Suppressor macrophage treated with lipopolysaccharide for 1 hour (primary cell): ENCODE measurements around the gene PRR16.

Experiments
- DNase-seq, 3 donors: peaks; one replicate each; pipeline ENCODE4 v3.0.0-alpha.2; 2020 to 2022

PRR16 gene

GRCh38 chr5:120517607-120518252, 53.6 kb downstream of the PRR16 start:
- no peak for DNase-seq

DNA sequence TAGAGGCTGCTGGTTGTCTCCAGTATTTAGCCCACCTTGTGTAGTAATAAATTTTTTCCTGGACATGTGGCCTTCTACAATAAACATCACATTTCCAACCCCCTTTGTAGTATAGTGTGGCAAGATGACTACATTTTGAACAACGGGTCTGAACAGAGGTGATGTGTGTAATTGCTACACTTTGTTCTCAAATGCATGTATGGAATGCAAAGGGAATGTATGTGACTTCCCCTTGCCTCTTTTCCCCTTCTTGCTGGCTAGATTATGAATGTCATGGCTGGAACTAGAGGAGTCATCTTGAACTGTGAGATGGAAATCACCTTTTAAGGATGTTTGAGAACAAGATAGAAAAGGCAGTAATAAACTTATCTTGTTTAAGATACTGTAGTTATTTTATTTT, 54.5 kb downstream of the PRR16 start:
- no peak for DNase-seq

- DNase-seq = no peak
Observed at GRCh38 chr5:120527251-120527650, 63.2 kb downstream of the PRR16 start.

GRCh38 chr5:120528609-120529008, 64.5 kb downstream of the PRR16 start:
- DNase-seq = no peak

GRCh38 chr5:120529386-120529785, 65.3 kb downstream of the PRR16 start:
- DNase-seq = no peak

DNA sequence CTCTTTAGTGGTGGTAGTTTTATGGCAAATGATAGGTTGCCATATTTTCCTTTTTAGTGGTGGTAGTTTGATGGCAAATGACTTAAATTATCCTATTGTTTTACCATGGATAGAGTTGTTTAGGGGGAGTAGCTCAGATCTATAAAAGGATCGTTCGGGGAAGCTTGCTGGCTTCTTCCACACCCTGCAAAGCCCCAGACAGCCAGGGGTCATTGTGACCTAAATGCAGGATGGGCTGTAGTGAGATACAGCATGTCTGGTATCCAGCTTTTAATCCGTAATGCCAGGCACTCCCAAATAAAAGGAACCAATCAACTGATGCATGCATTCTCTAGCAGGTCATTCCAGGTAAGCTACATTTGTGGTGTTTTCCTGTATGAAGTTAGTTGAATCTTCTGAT, 67.1 kb downstream of the PRR16 start:
- DNase-seq = no peak

- DNase-seq = peak in 1 of 3 donors; percentile 2
Observed at GRCh38 chr5:120532835-120533234, 68.7 kb downstream of the PRR16 start.

GRCh38 chr5:120533581-120533980, 69.5 kb downstream of the PRR16 start:
- no peak for DNase-seq

- no peak for DNase-seq
Observed at GRCh38 chr5:120535900-120536299, 71.8 kb downstream of the PRR16 start.

- DNase-seq = no peak
Observed at GRCh38 chr5:120538149-120538548, 74.0 kb downstream of the PRR16 start.

GRCh38 chr5:120538644-120539043, 74.5 kb downstream of the PRR16 start:
- no peak for DNase-seq

GRCh38 chr5:120539471-120539870, 75.4 kb downstream of the PRR16 start:
- no peak for DNase-seq

- DNase-seq = no peak
Observed at GRCh38 chr5:120540097-120540496, 76.0 kb downstream of the PRR16 start.

DNA sequence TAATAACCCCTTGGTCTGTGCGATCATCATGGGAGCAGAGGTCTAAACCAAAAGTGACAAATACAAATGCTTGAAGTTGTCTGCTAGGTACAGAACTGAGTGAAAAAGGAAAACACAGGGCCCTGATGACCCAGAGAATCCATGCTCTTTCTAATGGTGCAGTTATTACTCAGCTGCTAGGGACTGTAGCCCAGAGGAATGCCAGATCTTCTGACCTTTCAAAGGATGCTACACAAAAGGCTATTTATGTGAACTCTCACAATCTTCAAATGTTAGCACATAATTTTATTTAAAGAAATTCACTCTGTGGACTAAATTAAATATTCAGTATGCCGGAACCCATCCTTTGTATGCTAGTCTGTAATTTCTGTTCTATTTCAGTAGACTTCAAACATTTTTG, 79.9 kb downstream of the PRR16 start:
- DNase-seq = no peak

- DNase-seq = no peak
Observed at GRCh38 chr5:120545007-120545406, 80.9 kb downstream of the PRR16 start.

DNA sequence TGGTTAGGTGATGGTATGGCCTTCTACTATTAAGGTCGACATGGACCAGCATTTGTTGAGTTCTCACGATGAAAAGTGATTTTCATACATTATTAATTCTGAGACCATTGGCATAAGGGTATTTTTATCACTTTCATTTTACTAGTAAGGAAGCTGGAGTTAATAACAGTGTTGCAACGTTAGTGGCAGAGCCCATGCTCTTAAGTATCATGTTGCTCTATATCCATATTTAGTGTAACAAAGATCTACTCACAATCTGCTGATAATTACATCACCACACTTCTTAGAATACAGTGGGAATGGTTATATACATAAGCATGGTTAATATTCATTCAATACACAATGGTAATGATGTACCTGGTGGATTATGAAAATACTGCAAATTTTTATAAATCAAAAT, 81.9 kb downstream of the PRR16 start:
- DNase-seq = peak in 1 of 3 donors; percentile 22

- DNase-seq = no peak
Observed at GRCh38 chr5:120546922-120547321, 82.8 kb downstream of the PRR16 start.

- no peak for DNase-seq
Observed at GRCh38 chr5:120550358-120550757, 86.3 kb downstream of the PRR16 start.

DNA sequence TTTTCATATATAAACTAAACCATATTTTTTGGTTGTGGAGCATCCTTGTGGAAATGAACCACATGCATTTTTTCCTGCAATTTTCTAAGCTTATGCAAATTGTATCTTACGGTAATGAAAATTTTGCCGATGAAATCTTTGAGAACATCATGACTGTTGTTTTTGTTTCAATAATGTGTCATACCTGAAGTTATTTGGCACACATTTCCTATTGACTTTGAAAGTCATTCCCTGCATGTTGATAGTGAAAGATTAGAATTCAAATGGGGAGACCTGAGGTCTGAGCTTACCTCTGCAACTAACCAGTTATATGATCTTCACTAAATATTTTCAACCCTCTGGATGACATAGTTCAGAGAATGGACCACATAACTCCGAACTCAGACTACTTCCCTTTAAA, 88.5 kb downstream of the PRR16 start:
- no peak for DNase-seq

GRCh38 chr5:120555345-120555744, 91.2 kb downstream of the PRR16 start:
- DNase-seq = no peak

- no peak for DNase-seq
Observed at GRCh38 chr5:120564013-120564412, 99.9 kb downstream of the PRR16 start.

DNA sequence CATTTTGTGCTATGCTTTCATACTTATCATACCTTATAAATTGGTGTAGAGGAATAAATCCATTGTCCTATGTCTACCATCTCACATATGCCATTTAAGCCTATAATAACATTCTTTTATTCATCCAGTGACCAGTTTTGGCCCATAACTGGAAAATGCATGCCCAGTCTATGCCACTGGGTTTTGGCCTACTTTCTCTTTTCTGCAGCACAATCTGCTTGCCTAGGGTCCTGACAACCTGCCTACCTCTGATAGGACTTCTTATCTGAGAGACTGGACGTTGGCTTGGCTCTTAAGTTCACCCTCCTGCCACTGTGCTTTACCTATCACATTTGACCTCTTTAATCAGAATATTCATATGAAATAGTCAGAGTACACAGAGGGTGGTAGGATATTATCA, 103.0 kb downstream of the PRR16 start:
- no peak for DNase-seq

GRCh38 chr5:120567921-120568320, 103.8 kb downstream of the PRR16 start:
- no peak for DNase-seq

DNA sequence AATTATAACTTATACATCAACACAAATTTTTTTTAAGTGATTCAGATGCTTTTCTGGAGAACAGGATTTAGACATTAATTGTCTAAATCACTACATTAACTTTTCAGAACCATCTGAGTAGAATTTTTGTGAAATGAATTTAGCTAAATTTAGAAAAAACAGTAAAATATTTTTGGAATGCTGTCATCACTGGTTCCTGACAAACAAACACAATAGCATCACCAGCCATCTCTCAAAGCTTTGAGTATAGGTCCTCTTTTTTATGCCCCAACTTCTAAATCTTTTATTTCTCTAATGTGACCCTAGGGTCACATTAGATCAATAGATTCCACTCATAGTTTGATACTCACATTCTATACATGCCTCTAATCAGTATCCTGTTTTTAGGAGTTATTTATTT, 104.6 kb downstream of the PRR16 start:
- no peak for DNase-seq

DNA sequence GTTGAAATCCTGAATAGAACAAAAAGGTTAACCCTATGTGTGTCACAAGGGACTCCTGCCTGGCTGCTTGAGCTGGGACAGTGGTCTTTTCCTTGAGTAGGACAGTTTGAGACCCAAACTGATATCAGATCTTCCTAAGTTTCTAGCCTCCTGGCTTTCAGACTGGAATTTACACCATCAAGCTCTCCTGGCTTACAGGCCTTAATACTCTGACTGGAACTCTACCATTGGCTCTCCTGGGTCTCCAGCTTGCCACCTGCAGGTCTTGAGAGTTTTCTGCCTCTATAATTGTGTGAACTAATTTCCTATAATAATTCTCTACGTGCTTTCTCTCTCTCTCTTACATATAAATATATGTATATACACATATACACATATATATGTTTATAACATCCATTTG, 112.5 kb downstream of the PRR16 start:
- no peak for DNase-seq

- no peak for DNase-seq
Observed at GRCh38 chr5:120582635-120583034, 118.5 kb downstream of the PRR16 start.
